RWPE2 (cell line): ENCODE data around the gene AFAP1.

Experiments
- ATAC-seq: fragments of 200-7000 bp; cut with Tn5 transposase; 3 replicates; pipeline ENCODE4 v1.9.1; 2021; ENCODE audit warnings: low read depth
- DNase-seq: peaks from one replicate; pipeline ENCODE4 v3.0.0-alpha.2; 2020; ENCODE audit warnings: low spot score
- H3K27ac ChIP-seq: fragments of 450-650 bp; 2 replicates; pipeline ENCODE4 v1.5.1; 2017; ENCODE audit warnings: mild to moderate bottlenecking; ENCODE audit not compliant: poor library complexity, severe bottlenecking
- H3K27me3 ChIP-seq: fragments of 250-450 bp; sonication (Bioruptor Pico); 2 replicates; pipeline ENCODE4 v1.5.1; 2021; ENCODE audit warnings: mild to moderate bottlenecking, moderate library complexity; ENCODE audit not compliant: insufficient read depth, poor library complexity, severe bottlenecking
- H3K36me3 ChIP-seq: fragments of 250-450 bp; sonication (Bioruptor Pico); 2 replicates; pipeline ENCODE4 v1.5.1; 2020; ENCODE audit warnings: low read depth, mild to moderate bottlenecking, moderate library complexity
- H3K4me1 ChIP-seq: fragments of 250-450 bp; sonication (Bioruptor Pico); 2 replicates; pipeline ENCODE4 v1.5.1; 2021; ENCODE audit warnings: mild to moderate bottlenecking, moderate library complexity; ENCODE audit not compliant: insufficient read depth, poor library complexity, severe bottlenecking
- H3K4me3 ChIP-seq: fragments of 250-450 bp; sonication (Bioruptor Pico); 2 replicates; pipeline ENCODE4 v1.5.1; 2021; ENCODE audit warnings: mild to moderate bottlenecking, moderate library complexity; ENCODE audit not compliant: severe bottlenecking
- H3K9me3 ChIP-seq: fragments of 250-450 bp; sonication (Bioruptor Pico); 2 replicates; pipeline ENCODE4 v1.5.1; 2021; ENCODE audit warnings: mild to moderate bottlenecking, moderate library complexity; ENCODE audit not compliant: severe bottlenecking
- TF ChIP-seq, protein P1 (sequence below): fragments of 450-650 bp; IDR thresholded peaks from one replicate; pipeline ENCODE4 v1.5.1; 2017; ENCODE audit warnings: mild to moderate bottlenecking, moderate library complexity; ENCODE audit not compliant: poor library complexity, severe bottlenecking

AFAP1 gene

DNA sequence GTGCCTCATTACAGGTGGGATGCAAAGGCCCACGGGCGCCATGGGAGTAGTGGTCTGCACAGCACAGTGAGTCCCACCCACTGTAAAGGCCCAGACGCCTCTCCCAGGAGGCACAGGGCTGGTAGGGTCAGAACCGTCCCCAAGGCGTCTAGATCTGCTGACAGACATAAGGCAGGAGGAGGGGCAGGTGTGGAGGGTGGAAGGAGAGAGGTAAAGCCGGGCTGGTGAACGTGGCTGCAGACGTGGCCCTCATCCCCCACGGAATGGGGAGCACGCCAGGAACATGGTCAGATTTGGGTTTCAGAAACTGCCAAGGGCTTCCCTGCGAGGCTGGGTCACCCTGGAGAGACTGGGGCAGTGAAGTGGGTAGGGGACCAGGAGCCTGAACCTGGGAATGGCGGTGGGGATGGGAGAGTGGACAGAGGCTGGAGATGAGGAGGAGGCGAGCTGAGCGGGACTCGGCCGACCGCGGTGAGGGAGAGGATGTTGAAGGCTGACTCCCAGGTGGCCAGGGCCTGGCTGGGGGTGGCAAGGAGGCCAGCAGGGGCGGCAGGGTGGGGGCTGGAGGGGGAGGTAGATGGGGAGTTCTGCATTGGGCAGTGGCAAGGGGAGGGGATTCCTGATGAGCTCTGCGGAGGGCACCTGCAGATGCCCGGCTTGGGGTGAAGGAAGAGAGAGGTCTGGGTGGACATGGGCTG, 184.9 kb downstream of the AFAP1 start:
- Histone ChIP-seq H3K36me3 (no peaks in the 10 kb centered on the region), H3K4me3 (no peak overlapping the region), H3K4me1 (peaks cover 7% of the 10 kb centered on the region), H3K27ac (no peak overlapping the region), H3K27me3 (no peaks in the 10 kb centered on the region), H3K9me3 (no peaks in the 10 kb centered on the region)
- TF ChIP-seq, protein P1, sequence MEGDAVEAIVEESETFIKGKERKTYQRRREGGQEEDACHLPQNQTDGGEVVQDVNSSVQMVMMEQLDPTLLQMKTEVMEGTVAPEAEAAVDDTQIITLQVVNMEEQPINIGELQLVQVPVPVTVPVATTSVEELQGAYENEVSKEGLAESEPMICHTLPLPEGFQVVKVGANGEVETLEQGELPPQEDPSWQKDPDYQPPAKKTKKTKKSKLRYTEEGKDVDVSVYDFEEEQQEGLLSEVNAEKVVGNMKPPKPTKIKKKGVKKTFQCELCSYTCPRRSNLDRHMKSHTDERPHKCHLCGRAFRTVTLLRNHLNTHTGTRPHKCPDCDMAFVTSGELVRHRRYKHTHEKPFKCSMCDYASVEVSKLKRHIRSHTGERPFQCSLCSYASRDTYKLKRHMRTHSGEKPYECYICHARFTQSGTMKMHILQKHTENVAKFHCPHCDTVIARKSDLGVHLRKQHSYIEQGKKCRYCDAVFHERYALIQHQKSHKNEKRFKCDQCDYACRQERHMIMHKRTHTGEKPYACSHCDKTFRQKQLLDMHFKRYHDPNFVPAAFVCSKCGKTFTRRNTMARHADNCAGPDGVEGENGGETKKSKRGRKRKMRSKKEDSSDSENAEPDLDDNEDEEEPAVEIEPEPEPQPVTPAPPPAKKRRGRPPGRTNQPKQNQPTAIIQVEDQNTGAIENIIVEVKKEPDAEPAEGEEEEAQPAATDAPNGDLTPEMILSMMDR = no peak
- ATAC-seq (no peak), DNase-seq (no peak)

DNA sequence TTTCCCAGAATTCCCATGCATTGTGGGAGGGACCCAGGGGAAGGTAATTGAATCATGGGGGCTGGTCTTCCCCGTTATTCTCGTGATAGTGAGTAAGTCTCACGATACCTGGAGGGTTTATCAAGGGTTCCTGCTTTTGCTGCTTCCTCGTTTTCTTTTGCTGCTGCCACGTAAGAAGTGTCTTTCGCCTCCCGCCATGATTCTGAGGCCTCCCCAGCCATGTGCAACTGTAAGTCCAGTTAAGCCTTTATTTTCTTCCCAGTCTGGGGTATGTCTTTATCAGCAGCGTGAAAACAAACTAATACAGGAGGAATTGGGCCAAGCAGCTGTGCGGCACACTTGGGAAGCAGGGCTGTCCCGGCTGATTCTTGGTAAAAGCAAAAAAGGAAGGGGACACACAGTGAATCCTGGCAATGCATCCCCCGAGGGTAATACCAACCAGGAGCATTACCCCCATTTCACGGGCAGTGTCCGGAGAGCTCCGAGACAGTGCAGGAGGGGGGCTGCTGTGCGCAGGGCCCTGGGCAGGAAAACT, 185.7 kb downstream of the AFAP1 start:
- Histone ChIP-seq H3K9me3 (no peaks in the 10 kb centered on the region), H3K4me1 (peaks cover 11% of the 10 kb centered on the region), H3K27ac (no peak overlapping the region), H3K36me3 (no peaks in the 10 kb centered on the region), H3K27me3 (no peaks in the 10 kb centered on the region), H3K4me3 (no peak overlapping the region)
- TF ChIP-seq, protein P1 = no peak
- no peak for DNase-seq
- ATAC-seq = no peak

DNA sequence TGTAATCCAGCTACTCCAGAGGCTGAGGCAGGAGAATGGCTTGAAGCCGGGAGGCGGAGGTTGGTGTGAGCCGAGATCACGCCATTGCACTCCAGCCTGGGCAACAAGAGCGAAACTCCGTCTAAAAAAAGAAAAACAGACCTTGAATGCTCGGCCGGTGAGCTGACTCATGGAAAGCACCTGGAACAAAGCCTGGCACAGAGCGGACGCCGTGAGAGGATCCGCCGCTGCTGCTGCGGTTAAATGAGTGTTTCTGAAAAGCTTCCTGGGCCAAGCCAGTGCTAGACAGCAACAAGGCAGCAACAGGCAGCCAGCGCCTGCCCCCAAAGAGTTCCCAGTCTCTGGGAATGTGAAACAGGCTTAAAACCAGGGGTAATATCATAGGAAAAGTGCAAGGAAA, 186.4 kb downstream of the AFAP1 start:
- peaks cover 13% of the 10 kb centered on the region for H3K4me1 ChIP-seq

DNA sequence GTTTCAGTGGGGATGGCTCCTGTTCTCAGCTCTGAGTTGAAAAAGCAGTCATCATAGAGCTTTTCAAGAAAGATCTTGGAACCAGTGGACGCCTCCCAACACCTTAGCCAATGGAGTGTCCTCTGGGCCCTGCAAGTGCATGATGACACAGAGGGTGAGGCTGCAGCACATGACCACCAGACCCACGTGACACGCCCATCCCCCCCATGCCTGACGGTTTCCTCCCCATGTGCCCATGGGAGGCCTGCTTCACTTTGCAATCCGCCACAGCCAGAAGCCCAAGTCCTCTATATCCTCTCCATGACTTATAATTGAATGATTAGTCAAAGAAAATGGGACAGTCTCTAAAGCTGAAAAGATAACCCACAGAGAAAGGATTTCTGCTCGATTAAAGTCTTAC, 187.0 kb downstream of the AFAP1 start:
- Histone ChIP-seq H3K4me3 (no peak overlapping the region), H3K4me1 (peaks cover 13% of the 10 kb centered on the region), H3K27ac (no peak overlapping the region), H3K36me3 (no peaks in the 10 kb centered on the region), H3K9me3 (no peaks in the 10 kb centered on the region), H3K27me3 (no peaks in the 10 kb centered on the region)
- ATAC-seq = no peak
- DNase-seq = no peak
- TF ChIP-seq, protein P1 = no peak

More for the DNA sequence above, 186.4 kb downstream of the AFAP1 start:
- no peak overlapping the region for H3K4me3 ChIP-seq
- no peaks in the 10 kb centered on the region for H3K27me3 ChIP-seq
- H3K36me3 ChIP-seq = no peaks in the 10 kb centered on the region
- peak; percentile 26; the same call in 1 of the 3 replicates for ATAC-seq
- H3K9me3 ChIP-seq = no peaks in the 10 kb centered on the region
- DNase-seq = no peak
- TF ChIP-seq, protein P1 = no peak
- H3K27ac ChIP-seq = no peak overlapping the region

DNA sequence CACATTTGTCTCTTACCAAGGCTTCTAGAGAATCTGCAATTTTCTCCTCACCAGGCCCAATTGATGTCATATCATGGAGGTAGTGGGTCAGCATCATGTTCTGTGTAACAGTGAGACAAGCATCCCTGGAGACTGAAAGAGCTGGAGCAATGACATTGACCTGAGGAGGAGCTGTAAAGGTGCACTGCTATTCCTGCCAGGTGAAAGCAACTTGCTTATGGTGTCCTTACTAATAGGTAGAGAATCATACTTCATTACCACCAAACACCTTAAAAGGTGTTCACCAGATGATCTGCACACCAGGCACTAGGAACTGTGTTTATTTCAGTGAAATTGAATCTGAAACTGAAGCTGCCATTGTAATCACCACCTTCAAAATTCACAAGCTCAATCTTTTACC, 188.7 kb downstream of the AFAP1 start:
- H3K4me1 ChIP-seq = peaks cover 13% of the 10 kb centered on the region
- H3K4me3 ChIP-seq = no peak overlapping the region
- DNase-seq (no peak), ATAC-seq (no peak)
- H3K9me3 ChIP-seq = no peaks in the 10 kb centered on the region
- no peaks in the 10 kb centered on the region for H3K36me3 ChIP-seq
- TF ChIP-seq, protein P1 = no peak
- no peak overlapping the region for H3K27ac ChIP-seq
- no peaks in the 10 kb centered on the region for H3K27me3 ChIP-seq
